ENCODE data around the gene CAD.

GRCh38 chr2:27175330-27175729 is 41.8 kb upstream of the CAD start:
- no peak for TF ChIP-seq EZH2phosphoT487 (IDR thresholded peaks at IDR 0.05; ENCODE audit: insufficient read depth, low read depth)
- TF ChIP-seq EZH2 (IDR thresholded peaks at IDR 0.05; ENCODE audit: insufficient read depth, poor library complexity, severe bottlenecking), result no peak

All from GM23248 (cell line).